HG03175 (cell line): ENCODE measurements around the gene SENP7.
A peak's percentile ranks its signal among the peaks of the same experiment; 100 is the strongest.
"Not testable (repeated sequence)": the region's sequence is repeated elsewhere in the genome, so short reads cannot be mapped to it uniquely, and the experiment has no call there.

Source experiments
- ATAC-seq: cut with Tn5 transposase; IDR thresholded peaks from one replicate; pipeline ENCODE4 v1.9.1; 2021; ENCODE audit warnings: mild to moderate bottlenecking, moderate library complexity; ENCODE audit not compliant: unreplicated experiment

Gene SENP7

DNA sequence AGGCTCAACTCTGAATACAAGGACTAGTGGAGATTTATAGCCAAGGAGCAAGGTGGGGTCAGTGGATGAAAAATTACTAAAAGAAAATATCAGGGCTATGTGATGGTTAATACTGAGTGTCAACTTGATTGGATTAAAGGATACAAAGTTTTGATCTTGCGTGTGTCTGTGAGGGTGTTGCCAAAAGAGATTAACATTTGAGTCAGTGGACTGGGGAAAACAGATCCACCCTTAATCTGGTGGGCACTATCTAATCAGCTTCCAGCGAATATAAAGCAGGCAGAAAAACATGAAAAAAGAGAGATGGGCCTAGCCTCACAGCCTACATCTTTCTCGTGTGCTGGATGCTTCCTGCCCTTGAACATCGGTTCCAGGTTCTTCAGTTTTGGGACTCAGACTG lies 14.4 kb upstream of the SENP7 start:
- ATAC-seq = no peak

DNA sequence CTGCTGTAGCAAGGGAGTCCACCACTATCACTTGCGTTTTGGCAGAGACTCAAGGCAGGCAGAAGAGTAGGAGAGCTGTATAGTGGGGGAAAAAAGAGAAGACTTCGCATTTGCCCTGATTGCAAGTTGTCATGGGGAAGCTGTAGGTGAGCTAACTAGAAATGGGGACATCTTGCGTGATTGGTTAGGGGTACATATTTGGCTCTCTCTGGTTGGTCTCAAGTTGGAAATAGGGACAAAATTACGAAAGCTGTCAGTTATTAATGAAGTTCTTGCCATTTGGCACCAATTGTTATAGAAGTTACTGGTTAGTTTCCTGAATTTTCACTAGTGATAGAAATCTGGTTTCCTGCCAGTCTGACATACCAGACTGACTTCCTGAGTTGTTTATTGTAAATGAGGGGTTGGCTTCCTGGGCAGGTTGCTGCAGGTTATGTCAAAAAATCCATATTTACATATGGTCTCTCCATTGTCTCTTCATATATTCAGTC lies 8.2 kb upstream of the SENP7 start:
- ATAC-seq = no peak

DNA sequence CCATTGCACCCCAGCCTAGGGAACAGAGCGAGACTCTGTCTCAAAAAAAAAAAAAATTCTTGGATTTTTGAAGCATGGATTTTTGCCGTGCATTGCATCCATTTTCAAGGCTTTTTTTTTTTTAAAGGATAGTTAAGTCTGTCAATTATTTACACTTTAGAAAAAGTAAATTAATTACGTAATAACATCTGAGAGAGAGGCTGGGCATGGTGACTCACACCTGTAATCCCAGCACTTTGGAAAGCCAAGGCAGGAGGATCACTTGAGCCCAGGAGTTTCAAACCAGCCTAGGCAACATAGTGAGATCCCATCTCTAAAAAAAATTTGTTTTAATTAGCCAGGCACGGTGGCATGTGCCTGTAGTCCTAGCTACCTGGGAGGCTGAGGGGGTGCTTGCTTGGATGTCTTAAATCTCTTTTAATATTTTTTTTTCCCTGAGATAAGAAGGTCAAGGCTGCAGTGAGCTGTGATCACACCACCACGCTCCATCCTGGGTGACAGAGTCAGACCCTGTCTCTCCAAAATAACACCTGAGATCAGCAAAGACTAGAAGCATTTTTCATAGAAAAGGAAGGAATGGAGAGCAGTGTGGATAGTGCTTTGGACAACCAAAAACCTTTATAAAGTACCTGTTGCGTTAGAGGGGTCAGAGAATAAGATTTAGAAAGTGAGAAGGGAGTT lies 6.8 kb upstream of the SENP7 start:
- ATAC-seq = no peak

DNA sequence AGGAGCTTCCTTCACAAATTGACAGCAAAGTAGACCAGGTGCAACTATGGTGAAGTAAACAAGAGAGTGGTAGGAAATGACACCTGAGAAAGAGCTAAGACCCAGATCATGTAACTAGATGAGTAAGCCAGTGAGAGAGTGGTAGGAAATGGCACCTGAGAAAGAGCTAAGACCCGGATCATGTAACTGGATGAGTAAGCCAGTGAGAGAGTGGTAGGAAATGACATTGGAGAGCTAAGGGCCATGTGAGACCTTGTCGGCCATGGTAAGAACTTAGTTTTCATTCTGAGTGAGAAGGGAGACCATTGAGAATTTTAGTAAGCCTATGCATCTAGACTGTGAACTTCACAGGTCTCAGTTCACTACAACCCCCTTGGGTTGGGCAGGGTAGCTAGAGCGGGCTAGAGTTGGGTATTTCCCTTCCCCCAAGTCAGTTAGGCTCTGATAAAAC lies 5.4 kb upstream of the SENP7 start:
- peak; percentile 99 for ATAC-seq

DNA sequence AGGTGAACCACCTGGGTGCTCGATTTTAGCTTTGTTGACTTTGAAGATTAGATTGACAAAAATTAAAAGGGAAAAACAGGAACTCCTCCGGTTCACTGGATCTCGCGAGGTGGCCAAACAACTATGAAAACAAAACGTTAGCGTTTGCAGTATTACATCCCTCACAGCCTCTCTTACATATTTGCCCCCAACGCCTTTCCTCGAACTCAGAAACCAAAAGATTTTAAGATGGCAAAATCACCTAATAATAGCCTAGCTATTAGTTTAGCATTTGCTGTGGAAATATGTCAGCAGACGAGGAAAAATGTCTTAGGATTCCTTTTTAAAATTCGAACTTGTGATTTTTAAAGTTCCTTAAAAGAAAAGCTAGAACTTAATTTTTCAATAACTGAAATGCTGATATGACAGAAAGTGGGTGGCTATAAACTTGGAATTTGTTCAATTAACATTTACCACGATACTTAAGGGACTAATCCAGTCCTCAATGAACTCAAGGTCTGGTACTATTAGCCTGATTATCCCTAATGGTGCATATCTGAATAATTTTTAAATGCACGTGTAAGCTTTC lies 491 bp upstream of the SENP7 start:
- peak; percentile 33 for ATAC-seq

DNA sequence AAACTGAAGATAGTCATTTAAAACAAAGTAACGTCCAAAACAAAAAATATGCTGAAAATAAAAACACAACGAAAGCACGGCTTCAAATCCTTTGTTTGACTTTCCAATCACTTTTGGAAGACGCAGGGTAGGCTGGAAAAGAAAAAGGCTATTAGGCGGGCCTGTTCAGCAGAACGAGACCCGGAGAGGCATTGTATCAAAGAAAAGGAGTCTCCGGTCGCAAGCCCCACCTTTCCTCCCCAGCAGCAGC lies 691 bp downstream of the SENP7 start:
- peak; percentile 28 for ATAC-seq

DNA sequence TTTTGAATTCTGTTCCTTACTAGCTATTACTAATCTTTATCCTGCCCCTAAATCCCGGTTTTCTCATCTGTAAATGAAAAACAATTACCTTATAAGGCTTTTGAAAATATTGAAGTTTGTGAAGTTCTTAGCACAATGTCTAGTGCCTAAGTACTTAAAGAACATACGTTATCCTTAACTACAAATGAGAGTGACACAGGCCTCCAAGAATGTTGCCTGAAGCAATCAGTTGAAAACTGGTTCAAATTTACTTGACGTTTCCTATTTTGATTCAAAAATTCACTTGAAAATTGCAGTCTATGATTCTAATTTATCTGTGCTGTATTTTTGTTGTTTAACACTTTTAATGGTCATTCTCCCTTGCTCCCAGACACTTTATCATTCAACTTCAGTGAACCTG lies 3.2 kb downstream of the SENP7 start:
- ATAC-seq = no peak

DNA sequence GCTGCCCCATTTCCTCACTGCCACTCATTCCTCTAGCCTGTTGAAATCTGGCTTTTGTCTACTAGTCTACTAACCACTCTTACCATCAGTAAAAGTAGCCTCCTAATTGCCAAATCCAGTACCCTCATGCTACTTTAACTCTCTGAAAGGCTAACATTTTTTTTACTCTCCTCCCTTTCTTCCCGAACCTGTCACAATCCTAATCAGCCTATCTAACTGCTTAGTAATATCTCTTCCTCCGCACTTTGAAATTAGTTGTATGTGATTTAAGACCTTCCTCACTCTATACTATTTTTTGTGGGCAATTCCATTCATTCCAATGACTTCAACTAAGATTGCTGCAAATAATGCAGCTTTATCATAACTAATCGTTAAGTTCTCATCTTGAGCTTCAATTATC lies 3.7 kb downstream of the SENP7 start:
- no peak for ATAC-seq

DNA sequence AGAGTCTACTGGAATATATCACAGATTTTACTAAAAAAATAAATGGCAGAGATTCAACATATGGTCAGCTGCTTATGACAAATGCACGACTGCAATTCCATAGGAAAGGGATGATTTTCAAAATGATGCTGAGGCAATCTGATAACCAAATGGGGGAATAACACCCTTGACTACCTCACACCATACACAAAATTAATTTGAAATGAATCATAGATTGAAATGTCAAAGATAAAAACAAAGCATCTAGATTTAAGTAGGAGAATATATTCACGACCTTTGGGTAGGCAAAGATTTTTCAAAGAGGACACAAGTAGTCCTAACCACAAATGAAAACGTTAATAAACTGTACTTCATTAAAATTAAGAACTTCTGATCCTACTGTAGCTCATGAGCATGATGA lies 11.2 kb downstream of the SENP7 start:
- no peak for ATAC-seq

DNA sequence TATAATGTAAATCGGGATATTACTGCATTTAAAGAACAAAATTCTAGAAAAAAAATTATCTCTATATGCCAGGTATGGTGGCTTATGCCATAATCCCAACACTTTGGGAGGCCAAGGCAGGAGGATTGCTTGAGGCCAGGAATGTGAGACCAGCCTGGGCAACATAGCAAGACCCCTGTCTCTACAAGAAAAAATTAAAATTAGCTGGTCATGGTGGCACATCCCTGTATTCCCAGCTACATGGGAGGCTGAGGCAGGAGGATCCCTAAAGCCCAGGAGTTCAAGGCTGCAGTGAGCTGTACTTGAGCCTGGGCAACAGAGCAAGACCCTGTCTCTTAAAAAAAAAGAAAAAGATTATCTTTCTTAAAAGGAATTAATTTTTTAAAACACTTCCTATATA lies 12.8 kb downstream of the SENP7 start:
- no peak for ATAC-seq

DNA sequence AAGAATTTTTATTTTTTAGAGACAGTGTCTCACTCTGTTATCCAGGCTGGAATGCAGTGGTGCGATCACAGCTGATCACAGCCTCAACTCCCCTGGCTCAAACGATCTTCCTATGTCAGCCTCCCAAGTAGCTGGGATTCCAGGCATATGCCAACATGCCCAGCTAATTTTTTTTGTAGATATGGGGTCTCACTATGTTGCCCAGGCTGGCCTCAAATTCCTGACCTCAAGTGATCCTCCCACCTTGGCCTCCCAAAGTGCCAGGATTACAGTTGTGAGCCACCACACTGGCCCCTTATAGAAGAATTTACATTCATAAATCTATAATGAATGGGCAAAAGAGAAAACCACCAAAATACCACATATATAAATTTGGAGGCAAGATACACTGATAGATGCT lies 15.2 kb downstream of the SENP7 start:
- ATAC-seq = no peak

DNA sequence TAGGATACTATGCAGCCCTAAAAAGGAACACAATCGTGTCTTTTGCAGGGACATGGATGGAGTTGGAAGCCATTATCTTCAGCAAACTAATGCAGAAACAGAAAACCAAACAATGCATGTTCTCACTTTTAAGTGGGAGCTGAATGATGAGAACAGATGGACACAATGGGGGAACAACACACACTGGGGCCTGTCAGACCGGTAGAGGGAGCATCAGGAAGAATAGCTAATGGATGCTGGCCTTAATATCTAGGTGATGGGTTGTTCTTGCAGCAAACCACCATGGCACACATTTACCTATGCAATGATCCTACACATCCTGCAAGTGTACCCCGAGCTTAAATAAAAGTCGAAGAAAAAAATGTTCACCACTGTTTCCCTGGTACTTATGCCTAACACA lies 17.5 kb downstream of the SENP7 start:
- ATAC-seq = no peak

DNA sequence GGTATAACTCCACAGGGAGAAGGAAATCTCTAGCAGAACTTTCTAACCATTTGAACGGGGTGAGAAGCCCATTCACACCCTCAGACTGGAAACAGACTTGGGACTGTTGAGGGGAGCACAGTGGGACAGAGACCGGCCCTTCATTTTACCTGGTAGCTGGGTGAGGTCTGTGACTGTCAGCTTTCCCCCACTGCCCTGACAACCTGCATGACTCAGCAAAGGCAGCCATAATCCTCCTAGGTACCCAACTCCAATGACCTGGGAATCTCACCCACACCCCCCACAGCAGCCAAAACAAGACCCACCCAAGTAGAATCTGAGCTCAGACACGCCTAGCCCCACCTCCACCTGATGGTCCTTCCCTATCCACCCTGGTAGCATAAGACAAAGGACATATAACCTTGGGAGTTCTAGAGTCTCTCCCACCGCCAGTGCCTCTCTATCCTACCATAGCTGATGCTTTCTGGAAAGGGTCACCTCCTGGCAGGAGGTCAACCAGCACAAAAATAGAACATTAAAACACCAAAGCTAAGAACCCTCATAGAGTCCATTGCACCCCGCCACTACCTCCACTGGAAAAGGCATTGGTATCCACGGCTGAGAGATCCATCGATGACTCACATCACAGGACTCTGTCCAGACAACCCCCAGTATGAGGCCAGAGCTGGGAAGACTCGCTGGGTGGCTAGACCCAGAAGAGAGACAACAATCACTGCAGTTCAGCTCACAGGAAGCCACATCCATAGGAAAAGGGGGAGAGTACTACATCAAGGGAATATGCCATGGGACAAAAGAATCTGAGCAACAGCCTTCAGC lies 28.0 kb downstream of the SENP7 start:
- ATAC-seq = no peak

DNA sequence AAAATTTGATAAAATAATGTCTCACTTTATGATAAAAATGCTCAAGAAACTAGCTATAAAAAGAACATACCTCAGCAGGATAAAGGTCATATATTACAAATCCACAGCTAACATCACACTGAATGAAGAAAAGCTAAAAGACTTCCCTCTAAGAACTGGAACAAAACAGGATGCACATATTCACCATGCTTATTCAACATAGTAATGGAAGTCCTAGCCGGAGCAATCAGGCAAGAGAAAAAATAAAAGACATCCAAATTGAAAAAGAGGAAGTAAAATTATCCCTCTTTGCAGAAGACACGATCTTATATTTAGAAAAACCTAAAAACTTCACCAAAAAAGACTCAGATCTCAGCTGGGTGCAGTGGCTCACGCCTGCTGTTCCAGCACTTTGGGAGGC lies 34.0 kb downstream of the SENP7 start:
- no peak for ATAC-seq

DNA sequence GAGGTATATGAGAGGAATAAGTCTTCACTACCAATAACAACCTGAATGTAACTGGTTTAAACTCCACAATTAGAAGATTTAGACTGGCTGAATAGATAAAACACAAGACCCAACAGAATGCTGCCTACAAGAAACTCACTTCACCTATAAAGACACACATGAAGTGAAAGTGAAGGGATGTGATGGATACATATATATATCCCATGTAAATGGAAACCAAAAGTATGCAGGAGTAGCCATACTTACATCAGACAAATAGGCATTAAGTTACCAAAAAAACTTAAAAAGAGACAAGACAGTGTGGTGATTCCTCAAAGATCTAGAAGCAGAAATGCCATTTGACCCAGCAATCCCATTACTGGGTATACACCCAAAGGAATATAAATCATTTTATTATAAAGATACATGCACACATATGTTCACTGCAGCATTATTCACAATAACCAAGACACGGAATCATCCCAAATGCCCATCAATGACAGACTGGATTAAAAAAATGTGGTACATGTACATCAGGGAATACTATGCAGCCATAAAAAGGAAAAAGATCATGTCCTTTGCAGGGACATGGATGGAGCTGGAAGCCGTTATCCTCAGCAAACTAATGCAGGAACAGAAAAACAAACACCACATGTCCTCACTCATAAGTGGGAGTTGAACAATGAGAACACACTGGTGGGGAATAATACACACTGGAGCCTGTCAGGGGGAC lies 38.0 kb downstream of the SENP7 start:
- not testable (repeated sequence) for ATAC-seq

DNA sequence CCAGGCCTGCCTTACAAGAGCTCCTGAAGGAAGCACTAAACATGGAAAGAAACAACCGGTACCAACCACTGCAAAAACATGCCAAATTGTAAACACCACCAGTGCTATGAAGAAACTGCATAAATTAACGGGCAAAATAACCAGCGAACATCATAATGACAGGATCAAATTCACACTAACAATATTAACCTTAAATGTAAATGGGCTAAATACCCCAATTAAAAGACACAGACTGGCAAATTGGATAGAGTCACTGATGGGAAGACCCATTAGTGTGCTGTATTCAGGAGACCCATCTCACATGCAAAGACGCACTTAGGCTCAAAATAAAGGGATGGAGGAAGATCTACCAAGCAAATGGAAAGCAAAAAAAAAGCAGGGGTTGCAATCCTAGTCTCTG lies 44.3 kb downstream of the SENP7 start:
- not testable (repeated sequence) for ATAC-seq

DNA sequence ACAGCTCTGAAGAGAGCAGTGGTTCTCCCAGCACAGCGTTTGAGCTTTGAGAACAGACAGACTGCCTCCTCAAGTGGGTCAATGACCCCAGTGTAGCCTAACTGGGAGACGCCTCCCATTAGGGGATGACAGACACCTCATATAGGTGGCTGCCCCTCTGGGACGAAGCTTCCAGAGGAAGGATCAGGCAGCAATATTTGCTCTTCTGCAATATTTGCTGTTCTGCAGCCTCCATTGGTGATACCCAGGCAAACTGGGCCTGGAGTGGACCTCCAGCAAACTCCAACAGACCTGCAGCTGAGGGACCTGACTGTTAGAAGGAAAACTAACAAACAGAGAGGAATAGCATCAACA lies 45.7 kb downstream of the SENP7 start:
- not testable (repeated sequence) for ATAC-seq

DNA sequence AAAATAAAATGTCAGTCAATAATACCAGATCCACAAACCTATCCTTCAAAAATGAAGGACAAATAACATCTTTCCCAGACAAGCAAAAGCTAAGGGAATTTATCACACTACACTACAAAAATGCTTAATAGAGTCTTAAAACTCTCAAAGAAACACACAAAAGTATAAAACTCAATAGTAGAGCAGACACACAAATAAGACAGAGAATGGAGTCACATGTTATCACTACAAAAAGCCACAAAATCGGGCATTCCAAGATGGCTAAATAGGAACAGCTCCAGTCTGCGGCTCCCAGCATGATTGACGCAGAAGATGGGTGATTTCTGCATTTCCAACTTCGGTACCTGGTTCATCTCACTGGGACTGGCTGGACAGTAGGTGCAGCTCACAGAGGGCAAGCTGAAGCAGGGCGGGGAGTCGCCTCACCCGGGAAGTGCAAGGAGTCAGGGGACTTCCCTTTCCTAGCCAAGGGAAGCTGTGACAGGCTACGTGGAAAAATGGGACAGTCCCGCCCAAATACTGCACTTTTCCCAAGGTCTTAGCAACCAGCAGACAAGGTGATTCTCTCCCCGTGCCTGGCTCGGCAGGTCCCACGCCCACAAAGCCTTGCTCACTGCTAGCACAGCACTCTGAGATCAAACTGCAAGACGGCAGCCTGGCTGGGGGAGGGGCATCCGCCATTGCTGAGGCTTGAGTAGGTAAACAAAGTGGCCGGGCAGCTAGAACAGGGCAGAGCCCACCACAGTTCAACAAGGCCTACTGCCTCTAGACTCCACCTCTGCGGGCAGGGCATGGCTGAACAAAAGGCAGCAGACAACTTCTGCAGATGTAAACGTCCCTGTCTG lies 46.3 kb downstream of the SENP7 start:
- no peak for ATAC-seq

DNA sequence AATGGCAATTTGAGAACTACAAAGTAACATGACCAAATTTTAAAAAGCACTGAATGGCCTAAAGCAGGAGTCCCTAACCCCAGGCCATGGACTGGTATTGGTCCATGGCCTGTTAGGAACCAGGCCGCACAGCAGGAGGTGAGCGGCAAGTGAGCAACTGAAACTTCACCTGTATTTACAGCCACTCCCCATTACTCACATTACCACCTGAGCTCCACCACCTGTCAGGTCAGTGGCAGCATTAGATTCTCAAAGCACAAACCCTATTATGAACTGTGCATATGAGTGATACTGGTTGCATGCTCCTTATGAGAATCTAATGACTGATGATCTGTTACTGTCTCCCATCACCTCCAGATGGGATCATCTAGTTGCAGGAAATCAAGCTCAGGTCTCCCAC lies 48.8 kb downstream of the SENP7 start:
- no peak for ATAC-seq

DNA sequence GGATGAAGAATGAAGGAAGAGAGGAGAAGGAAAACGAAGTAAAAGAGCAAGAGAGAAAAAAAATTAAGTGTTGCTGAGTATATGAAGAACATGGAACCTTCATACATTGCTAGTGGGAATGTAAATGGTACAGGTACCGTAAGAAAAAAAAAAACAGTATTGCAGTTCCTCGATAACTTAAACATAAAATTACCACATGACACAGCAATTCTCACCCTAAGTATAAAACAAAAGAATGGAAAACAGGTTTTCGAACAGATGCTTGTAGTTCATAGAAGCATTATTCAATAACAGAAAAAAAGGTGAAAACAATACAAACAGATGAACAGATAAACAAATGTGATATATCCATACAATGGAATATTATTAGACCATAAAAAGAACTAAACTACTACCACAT lies 51.6 kb downstream of the SENP7 start:
- no peak for ATAC-seq

DNA sequence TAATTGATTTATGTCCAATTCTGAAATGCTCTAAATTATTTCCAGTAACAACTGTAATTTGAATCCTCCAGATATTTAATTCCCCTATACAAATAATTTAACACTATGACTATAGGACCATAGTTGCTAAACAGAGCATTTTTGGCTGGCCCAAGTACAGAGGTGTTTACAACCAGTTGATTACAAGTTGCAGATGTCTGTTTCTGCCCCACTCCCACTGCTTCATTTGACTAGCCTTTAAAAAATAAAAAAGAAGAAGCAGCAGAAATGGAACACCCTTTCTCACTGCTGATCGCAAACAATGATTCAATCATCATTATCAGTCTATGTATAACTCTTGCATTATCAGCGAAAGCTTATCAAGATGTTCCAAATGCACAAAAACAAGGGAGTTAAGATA lies 54.6 kb downstream of the SENP7 start:
- ATAC-seq = no peak
